Suppressor macrophage treated with lipopolysaccharide for 4 hours (primary cell): ENCODE data around the gene SH2D3C.

Experiments
- DNase-seq: peaks from one replicate; pipeline ENCODE4 v3.0.0-alpha.2; 2020

The SH2D3C gene

DNA sequence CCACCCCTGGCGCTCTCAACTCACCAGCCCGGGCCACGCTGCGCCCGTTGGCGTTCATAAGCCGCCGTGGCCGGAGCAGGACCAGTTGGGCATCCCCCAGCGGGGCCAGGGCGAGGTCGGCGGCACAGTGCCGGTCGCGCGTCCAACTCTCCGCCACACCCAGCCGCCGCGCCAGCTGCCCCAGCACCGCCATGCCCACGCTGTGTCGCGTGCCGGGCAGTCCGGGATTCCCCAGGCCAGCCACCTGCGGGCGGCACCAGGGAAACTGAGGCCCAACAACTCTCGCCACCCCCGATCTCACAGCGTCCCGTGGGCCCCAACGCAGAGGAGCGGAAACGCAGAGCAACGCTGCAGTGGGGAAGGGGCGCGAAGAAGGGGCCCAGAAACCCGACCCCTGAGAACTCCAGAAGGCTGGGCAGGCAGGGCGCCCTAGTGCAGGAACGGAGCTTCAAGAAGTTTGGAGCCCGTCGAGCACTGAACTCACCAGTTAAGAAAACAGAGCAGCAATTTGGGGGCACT is 63.5 kb downstream of the SH2D3C start:
- DNase-seq, result peak; percentile 48

DNA sequence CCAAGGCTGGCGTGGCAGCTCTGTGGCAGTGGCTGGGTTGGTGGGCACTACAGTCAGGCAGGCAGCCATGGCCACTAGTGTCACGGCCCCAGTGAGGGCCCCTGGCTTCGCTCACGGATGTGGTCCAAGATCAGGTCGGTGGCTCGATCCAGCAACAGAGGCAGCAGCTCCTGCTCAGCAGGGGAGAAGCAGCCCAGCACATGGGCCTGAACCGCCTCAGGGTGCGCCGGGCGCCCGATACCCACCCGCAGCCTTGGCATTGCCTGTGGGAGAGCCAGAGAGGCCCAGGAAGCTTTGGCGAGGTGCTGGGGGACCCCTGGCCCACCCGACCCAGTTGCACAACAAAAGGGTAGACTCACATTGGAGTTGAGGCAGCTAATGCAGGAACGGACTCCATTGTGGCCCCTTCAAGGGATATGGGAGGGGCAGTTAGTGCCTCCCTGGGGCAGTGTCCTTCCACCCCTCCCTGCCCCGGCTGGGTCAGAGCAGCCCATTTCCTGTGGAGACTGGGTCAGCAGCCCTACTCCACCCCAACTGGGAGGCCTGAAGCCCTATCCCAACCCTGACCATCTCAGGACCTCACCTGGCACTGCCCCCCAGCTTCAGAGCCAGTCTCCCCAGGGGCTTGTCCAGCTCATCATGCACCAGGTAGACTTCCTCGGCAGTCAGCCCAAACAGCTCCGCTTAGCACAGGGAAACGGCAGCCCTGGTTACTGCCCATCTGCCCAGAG is 64.3 kb downstream of the SH2D3C start:
- no peak for DNase-seq

- no peak for DNase-seq
These were observed 65.6 kb downstream of the SH2D3C start for GRCh38 chr9:127712867-127713266.

DNA sequence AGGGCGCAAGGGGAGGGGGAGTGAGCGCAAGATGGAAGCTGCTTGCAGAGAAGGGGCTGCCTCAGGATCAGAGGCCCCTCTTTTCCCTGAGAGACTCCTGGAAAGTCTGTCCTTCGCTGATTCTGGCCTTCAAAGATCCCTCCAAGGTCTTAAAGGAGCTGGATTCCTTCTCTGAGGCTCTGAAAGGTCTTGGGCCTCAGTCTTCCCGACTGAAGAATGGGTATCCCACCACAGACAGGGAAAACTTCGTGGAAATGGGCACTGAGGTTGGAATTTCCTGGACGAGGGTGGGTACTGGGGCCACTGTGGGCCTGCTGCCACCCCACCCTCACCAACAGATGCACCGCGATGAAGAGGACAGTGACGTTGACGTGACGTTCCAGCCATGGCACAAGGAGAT is 66.1 kb downstream of the SH2D3C start:
- no peak for DNase-seq

- no peak for DNase-seq
These were observed 66.6 kb downstream of the SH2D3C start for GRCh38 chr9:127711831-127712274.

- no peak for DNase-seq
These were observed 67.2 kb downstream of the SH2D3C start for GRCh38 chr9:127711226-127711701.

DNA sequence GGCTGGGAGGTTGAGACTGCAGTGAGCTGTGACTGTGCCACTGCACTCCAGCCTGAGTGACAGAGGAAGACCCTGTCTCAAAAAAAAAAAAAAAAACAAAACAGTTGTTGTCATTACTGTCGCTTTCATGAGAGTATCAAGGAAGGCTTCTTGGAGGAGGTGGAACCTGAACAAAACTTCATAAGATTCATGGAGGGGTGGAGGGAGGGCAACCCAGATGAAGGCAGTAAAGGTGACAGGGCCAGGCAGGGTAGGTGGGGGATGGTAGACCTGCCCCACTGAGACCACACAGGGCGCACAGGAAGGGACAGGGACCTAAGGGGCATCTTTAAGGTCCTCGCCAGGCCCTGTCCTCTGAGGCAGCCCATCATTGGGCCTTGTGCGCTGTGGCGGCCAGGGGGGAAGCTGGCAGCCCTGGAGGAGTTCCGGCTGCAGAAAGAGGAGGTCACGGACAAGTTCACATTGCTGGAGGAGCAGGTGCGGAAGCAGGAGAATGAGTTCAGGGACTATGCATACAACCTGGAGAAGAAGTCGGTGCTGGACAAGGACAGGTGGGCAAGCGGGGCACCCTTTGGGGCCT is 68.2 kb downstream of the SH2D3C start:
- DNase-seq, result no peak

DNA sequence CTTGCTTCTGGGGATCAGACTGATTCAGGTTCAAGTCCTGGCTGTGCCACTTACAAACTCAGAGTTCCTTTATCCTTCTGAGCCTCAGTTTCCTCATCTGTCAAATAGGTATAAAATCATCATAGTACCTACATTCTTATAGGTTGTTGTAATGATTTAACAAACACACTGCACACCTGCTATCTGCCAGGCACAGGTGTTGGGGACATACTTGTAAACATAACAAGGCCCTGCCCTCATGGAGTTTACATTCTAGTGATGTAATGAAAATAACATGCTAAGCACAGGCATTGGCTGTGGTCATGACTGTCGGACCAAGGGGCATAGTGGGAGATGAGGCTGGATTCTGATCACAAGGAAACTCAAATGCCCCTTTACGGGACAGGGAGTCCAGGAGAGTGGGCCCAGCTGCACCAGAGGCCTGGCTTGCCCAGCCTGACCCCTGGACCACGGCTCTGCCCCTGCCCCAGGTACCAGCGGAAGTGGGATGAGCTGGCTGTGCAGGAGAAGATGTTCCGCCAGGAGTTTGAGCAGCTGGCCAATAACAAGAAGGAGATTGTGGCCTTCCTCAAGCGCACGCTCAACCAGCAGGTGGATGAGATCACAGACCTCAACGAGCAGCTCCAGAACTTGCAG is 69.4 kb downstream of the SH2D3C start:
- DNase-seq, result no peak

GRCh38 chr9:127707766-127708165 is 70.7 kb downstream of the SH2D3C start:
- DNase-seq, result no peak

GRCh38 chr9:127706836-127707241 is 71.6 kb downstream of the SH2D3C start, which contains the start of gene CFAP157:
Gene CFAP157, plus strand, starts transcription at chr9:127706988. Its CDS starts 44 bp downstream, at chr9:127707032.
- DNase-seq, result no peak

- DNase-seq, result no peak
These were observed 72.7 kb downstream of the SH2D3C start for GRCh38 chr9:127705577-127706379.

DNA sequence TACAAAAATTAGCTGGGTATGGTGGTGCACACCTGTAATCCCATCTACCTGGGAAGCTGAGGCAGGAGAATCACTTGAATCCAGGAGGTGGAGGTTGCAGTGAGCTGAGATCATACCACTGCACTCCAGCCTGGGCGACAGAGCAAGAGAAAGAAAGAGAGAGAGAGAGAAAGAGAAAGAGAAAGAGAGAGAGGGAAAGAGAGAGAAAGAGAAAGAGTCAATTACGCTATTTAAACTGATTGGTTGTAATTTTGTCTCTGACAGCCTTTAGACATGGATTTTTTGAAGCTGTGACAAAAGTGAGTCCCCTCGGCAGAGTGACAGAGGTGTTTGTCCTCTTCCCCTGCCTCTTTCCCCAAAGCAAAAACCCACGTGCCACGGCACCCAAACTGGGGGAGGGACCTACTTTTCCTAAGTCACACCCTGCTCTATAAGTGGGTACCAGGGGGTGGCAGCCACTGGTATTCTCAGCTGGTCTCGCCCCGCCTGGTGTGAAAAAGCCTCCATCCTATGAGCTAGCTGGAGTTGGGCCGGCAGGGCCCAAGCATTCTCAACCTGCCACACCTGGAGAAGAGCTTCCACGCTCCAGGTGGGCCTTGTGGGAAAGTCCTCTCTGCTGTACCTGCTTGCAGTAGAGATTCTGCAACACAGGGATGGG is 75.0 kb downstream of the SH2D3C start:
- no peak for DNase-seq

DNA sequence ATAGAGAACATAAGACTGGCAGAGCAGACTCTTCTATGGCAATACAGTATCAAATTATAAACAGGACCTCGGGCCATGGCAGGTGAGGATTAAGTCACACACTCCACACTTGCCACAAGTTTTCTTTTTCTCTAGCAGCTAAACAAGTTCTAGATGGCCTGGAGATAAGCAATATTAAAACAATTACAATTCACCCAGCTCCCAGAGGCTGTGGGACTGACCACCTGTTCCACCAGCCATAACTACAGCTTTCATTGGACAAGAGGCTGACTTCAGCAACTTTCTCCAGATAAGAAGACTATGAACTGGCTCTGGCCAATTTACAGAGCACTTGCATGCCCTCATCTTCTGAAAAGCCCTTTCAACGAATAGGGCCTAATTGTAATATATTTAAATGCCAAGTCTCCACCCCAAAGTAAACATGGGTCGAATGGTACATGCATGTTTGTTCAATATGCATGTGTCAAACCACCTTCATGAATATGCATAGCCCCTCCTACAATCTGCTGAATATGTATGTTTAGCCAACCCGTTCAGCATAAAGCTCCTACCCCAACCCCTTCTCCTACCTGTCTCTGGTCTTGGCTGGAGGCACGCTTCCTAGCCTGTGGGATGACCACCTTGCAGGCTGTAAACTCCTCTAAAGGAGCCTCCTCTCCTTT is 77.7 kb downstream of the SH2D3C start:
- DNase-seq, result no peak

- DNase-seq, result no peak
These were observed 78.3 kb downstream of the SH2D3C start for GRCh38 chr9:127700140-127700539.

DNA sequence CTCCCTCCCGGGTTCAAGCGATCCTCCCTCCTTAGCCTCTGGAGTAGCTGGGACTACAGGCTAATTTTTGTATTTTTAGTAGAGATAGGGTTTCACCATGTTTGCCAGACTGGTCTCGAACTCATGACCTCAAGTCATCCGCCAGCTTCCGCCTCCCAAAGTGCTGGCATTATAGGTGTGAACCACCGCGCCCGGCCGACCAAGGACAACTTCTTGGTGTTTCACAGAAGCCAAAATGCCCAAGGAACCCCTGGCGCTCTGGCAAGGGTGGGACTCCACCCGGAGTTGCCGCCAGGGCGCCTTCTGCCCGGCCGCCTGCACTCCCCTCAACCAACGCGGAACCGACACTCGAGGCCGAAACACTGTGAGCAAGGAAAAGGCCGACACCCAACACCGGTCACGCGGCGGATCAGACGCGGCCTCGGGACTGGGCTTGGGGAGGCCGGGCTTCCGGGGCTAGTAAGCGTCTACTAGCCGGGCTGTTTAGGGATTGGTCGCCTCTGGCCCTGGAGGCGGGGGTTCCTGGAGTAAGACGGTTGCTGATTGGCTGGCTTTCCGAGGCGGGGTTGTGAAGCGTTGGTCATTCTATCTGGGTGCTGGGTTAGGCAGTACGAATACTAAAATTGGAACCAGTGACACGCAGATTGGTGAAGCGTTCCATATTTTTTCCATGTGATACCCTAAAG is 79.3 kb downstream of the SH2D3C start:
- peak; percentile 97 for DNase-seq

- no peak for DNase-seq
These were observed 80.1 kb downstream of the SH2D3C start for GRCh38 chr9:127698386-127698785.

DNA sequence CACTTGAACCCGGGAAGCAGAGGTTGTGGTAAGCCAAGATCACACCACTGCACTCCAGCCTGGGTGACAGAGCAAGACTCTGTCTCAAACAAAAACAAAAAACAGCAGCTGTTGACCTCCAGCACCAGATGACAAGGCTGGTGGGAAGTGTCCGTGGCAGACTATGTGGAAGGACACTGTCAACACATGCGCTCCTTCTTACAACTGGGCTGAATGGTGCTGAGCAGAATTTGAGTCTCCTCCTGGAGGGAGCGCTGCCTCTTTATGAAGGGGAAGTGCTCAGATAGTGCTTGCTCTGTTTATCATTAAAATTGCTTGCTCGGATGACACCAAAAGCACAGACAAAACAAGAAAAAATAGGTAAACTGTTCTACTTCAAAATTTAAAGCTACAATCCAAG is 80.9 kb downstream of the SH2D3C start:
- DNase-seq, result no peak

DNA sequence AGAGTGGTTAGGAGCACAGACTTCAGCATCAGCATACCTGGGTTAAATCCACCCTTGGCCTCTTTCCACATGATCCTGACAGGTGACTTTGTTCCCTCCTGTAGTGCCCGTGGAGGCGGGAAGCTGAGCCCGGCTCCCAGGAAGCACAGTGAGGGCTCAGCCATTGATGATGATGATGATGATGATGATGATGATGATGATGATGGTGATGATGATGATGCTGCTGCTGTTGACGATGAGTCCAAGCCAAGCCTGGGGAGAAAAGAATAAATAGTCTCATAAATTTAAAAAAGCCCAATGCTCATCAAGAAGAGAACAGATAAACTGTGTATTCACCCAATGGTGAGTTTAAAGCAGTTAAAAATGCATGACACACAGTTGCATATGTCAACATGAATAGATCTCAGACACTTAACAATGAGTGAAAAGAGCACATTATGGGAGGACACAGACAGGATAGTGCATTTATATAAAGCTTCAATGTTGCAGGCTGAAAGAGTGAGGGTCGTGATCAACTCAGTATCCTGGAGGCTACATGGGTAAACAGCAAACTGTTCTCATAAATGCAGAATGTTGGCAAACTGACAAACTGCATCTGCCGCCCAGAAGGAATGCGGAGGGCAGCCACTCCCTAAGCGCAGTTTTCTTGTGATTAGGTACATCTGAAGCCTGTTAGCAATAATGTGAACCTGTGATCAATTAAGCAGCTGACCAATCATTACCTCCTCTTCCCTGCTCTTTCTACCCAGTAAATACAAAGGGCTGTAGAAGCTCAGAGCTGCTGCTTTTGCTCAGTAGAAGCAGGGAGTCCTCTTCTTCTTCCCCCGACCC is 83.4 kb downstream of the SH2D3C start:
- DNase-seq, result no peak

- DNase-seq, result no peak
These were observed 84.8 kb downstream of the SH2D3C start for GRCh38 chr9:127693697-127694096.

- no peak for DNase-seq
These were observed 85.3 kb downstream of the SH2D3C start for GRCh38 chr9:127693143-127693542.
